ENCODE measurements around the gene APCDD1. TPM values are rescaled to one million over a fixed set of nuclear protein-coding genes. Genes with fewer than 3 reads are reported as not detected.

The APCDD1 gene
- total RNA-seq, 1 experiment from 2014 or later: not detected

DNA sequence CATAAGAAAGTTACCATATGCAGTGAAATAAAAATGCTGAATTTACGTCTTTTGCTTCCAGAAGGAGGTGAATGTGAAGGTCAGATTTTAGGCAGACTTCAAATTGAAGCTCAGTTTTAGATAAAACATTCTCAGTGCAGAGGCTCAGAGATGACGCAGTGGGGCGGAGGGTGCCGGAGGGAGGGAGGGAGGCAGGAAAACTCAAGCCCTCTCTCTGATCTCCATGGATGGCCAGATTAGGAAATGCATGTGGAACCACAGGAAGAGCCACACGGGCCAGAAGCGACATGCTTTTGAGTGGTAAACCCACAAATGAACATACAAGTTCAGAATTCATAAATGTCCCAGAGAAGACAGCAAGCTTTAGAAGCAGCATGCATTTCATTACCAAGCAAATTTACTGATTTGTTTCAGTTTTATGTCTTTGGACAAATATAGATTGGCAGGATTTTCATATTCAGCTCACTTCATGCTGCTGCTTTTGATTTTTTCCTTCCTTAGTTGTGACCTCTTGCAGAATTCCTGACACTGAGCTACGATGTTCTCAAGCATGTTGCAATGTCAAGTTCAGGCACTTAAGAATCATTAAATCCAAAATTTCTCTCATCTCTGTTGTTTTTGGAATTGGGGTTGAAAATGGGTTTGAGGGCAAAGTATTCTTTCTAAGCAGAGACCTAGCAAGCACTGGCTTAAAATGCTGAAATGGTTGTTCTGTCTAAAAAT, 29.7 kb upstream of the APCDD1 start (continued):
- no peak for TF ChIP-seq ZNF274 (IDR thresholded peaks at IDR 0.05; ENCODE audit: low read depth, low read length)
- no peak for TF ChIP-seq JUND (IDR thresholded peaks at IDR 0.05)

DNA sequence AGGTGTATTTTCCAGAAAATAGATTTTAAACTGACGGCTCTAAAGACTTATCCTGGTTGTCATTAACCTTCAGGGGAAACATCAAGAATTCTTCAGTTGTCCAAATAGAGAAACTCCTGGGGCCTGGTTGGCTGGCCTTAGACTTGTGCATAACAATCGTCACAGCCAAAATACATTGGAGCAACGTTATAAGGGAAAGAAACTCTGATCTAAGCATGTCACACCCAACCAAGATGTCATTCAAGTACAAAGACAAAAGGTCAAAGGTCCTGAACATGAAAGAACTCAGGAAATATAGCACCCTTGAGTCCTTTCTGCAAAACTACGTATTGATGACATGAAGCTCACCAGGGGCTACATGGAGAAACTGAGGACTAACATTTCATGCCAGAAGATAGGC, 23.8 kb upstream of the APCDD1 start:
- TF ChIP-seq, protein P1, sequence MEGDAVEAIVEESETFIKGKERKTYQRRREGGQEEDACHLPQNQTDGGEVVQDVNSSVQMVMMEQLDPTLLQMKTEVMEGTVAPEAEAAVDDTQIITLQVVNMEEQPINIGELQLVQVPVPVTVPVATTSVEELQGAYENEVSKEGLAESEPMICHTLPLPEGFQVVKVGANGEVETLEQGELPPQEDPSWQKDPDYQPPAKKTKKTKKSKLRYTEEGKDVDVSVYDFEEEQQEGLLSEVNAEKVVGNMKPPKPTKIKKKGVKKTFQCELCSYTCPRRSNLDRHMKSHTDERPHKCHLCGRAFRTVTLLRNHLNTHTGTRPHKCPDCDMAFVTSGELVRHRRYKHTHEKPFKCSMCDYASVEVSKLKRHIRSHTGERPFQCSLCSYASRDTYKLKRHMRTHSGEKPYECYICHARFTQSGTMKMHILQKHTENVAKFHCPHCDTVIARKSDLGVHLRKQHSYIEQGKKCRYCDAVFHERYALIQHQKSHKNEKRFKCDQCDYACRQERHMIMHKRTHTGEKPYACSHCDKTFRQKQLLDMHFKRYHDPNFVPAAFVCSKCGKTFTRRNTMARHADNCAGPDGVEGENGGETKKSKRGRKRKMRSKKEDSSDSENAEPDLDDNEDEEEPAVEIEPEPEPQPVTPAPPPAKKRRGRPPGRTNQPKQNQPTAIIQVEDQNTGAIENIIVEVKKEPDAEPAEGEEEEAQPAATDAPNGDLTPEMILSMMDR (IDR thresholded peaks at IDR 0.05 in 2 of 3, conservative IDR thresholded peaks at IDR 0.05 in 1 of 3; ENCODE audit: borderline replicate concordance in 1 of 3, insufficient read depth in 1 of 3, low read depth in 2 of 3, low read length in 2 of 3): no peak
- no peak for TF ChIP-seq SIN3A (IDR thresholded peaks at IDR 0.05; ENCODE audit: low read depth)
- TF ChIP-seq EZH2 (IDR thresholded peaks at IDR 0.05): no peak
- ATAC-seq: no peak
- Histone ChIP-seq H3K27me3 (ENCODE audit: insufficient read depth, low read length) (peaks cover 26% of the 10 kb centered on the region; the same call in 1 of the 2 replicates), H3K27ac (ENCODE audit: low read depth, low read length) (no peak overlapping the region), H3K9me2 (ENCODE audit: insufficient read depth) (no peaks in the 10 kb centered on the region), H3K4me2 (ENCODE audit: low read length) (no peak overlapping the region), H3K4me3 (replicated peaks in 1 of 2; ENCODE audit: low read depth in 1 of 2, low read length in 2 of 2) (no peak overlapping the region), H3K36me3 (ENCODE audit: control insufficient read depth in 1 of 2, insufficient read depth in 2 of 2, low read length in 2 of 2) (no peaks in the 10 kb centered on the region), H3K4me1 (ENCODE audit: control insufficient read depth in 1 of 2, insufficient read depth in 2 of 2, low read length in 2 of 2) (no peaks in the 10 kb centered on the region), H3K9ac (ENCODE audit: low read length) (no peak overlapping the region), H3K9me3 (ENCODE audit: control insufficient read depth in 1 of 2, insufficient read depth in 1 of 2, low read depth in 1 of 2, low read length in 2 of 2) (no peaks in the 10 kb centered on the region), H2AFZ (ENCODE audit: low read depth, low read length, poor library complexity, severe bottlenecking) (no peak overlapping the region), H4K20me1 (ENCODE audit: insufficient read depth) (no peaks in the 10 kb centered on the region), H3K79me2 (ENCODE audit: insufficient read depth, low read length) (no peaks in the 10 kb centered on the region)
- ChIA-PET RAD21 (ENCODE audit: low non-redundant PET in 1 of 2, low total read pairs in 2 of 2, uncharacterized antibody in 2 of 2, unreplicated experiment in 2 of 2) (no interaction called here), POLR2A (no interaction called here), CTCF (no interaction called here)
- BruUV-seq (replicated peaks): no TSS peak
- intact Hi-C loops (cut with micrococcal nuclease): no loop called here
- no peak for DNase-seq (ENCODE audit: low read depth, low spot score)

DNA sequence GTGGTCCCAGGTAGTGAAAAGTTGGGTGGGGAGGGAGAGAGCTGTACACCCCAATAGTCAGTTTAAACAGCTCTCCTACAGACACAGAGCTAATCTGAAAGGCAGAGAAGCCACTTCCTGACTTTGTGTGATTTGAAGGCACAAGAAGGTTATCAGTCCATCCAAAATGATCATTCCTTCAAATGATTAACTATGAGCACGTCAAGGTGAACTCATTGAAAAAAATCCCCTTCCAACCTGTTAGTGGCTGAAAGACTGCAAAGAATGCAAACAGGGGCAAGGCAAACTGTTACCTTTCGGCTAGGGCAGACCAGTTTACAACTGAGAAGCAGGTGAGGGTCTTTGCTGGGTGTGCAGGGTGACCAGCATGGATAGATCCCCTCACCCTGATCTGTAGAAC, 22.8 kb upstream of the APCDD1 start:
- DNase-seq (ENCODE audit: low read depth, low spot score): no peak
- no peak for ATAC-seq
- Histone ChIP-seq H3K9me2 (ENCODE audit: insufficient read depth) (no peaks in the 10 kb centered on the region), H3K4me2 (ENCODE audit: low read length) (no peak overlapping the region), H3K27ac (ENCODE audit: low read depth, low read length) (no peak overlapping the region), H3K36me3 (ENCODE audit: control insufficient read depth in 1 of 2, insufficient read depth in 2 of 2, low read length in 2 of 2) (no peaks in the 10 kb centered on the region), H3K79me2 (ENCODE audit: insufficient read depth, low read length) (no peaks in the 10 kb centered on the region), H3K4me3 (replicated peaks in 1 of 2; ENCODE audit: low read depth in 1 of 2, low read length in 2 of 2) (no peak overlapping the region), H3K9me3 (ENCODE audit: control insufficient read depth in 1 of 2, insufficient read depth in 1 of 2, low read depth in 1 of 2, low read length in 2 of 2) (no peaks in the 10 kb centered on the region), H3K27me3 (ENCODE audit: insufficient read depth, low read length) (peaks cover 28% of the 10 kb centered on the region), H3K9ac (ENCODE audit: low read length) (no peak overlapping the region), H4K20me1 (ENCODE audit: insufficient read depth) (no peaks in the 10 kb centered on the region), H3K4me1 (ENCODE audit: control insufficient read depth in 1 of 2, insufficient read depth in 2 of 2, low read length in 2 of 2) (no peaks in the 10 kb centered on the region), H2AFZ (ENCODE audit: low read depth, low read length, poor library complexity, severe bottlenecking) (no peak overlapping the region)
- CTCF ChIA-PET: no interaction called here
- TF ChIP-seq ZBTB33 (IDR thresholded peaks at IDR 0.05; ENCODE audit: extremely low read depth, insufficient replicate concordance, low read length) (no peak), YY1 (IDR thresholded peaks at IDR 0.05; ENCODE audit: extremely low read depth, insufficient replicate concordance, low read depth, low read length) (no peak)
- TF ChIP-seq, protein P1 (IDR thresholded peaks at IDR 0.05 in 2 of 3, conservative IDR thresholded peaks at IDR 0.05 in 1 of 3; ENCODE audit: borderline replicate concordance in 1 of 3, insufficient read depth in 1 of 3, low read depth in 2 of 3, low read length in 2 of 3): no peak
- BruUV-seq (replicated peaks): no TSS peak
- intact Hi-C loops (cut with micrococcal nuclease): no loop called here
- POLR2A ChIA-PET: no interaction called here
- RAD21 ChIA-PET (ENCODE audit: low non-redundant PET in 1 of 2, low total read pairs in 2 of 2, uncharacterized antibody in 2 of 2, unreplicated experiment in 2 of 2): no interaction called here
